GM23338 (cell line): ENCODE results near the gene CZIB.

Experiments
- CREB1 ChIP-seq: fragments of 250-450 bp; sonication (Bioruptor Pico); IDR thresholded peaks from 2 replicates; pipeline ENCODE4 v1.5.0; 2020; ENCODE audit warnings: low read depth, mild to moderate bottlenecking, moderate library complexity
- EZH2 ChIP-seq: fragments of 200-600 bp; sonication (generic); IDR thresholded peaks from one replicate; pipeline ENCODE4 v1.8.0; 2017; ENCODE audit warnings: antibody characterized with exemption, mild to moderate bottlenecking, low read depth; ENCODE audit not compliant: unreplicated experiment
- EZH2phosphoT487 ChIP-seq: fragments of 200-600 bp; sonication (generic); IDR thresholded peaks from one replicate; pipeline ENCODE4 v1.8.1; 2018; ENCODE audit warnings: antibody characterized with exemption; ENCODE audit not compliant: unreplicated experiment
- JUNB ChIP-seq: IDR thresholded peaks from one replicate; pipeline ENCODE4 v1.6.1; 2016; ENCODE audit warnings: antibody characterized with exemption; ENCODE audit not compliant: unreplicated experiment
- POLR2AphosphoS5 ChIP-seq: IDR thresholded peaks from 2 replicates; pipeline ENCODE4 v1.6.1; 2016; ENCODE audit warnings: antibody characterized with exemption, low read depth
- STAT1 ChIP-seq: IDR thresholded peaks from one replicate; pipeline ENCODE4 v1.6.1; 2016; ENCODE audit warnings: antibody characterized with exemption; ENCODE audit not compliant: unreplicated experiment
- ZNF331 ChIP-seq: fragments of 250-450 bp; sonication (Bioruptor Pico); IDR thresholded peaks from 2 replicates; pipeline ENCODE4 v1.5.0; 2020; ENCODE audit warnings: low read depth, mild to moderate bottlenecking, moderate library complexity
- TF ChIP-seq, protein P1 (sequence below), 2 experiments: fragments of 200-600 bp in 1 of 2; sonication (generic) in 1 of 2; conservative IDR thresholded peaks; 2 replicates each; pipeline versions ENCODE4 v1.5.1 to v1.6.1; 2016 to 2017; ENCODE audit warnings: antibody characterized with exemption in 2 of 2, low read depth in 2 of 2, mild to moderate bottlenecking in 2 of 2, moderate library complexity in 1 of 2
- TF ChIP-seq, protein P2 (sequence below): IDR thresholded peaks from one replicate; pipeline ENCODE4 v1.6.1; 2018; ENCODE audit warnings: antibody characterized with exemption; ENCODE audit not compliant: unreplicated experiment
- TF ChIP-seq, protein P3 (sequence below): IDR thresholded peaks from 2 replicates; pipeline ENCODE4 v1.6.1; 2016; ENCODE audit warnings: antibody characterized with exemption

DNA sequence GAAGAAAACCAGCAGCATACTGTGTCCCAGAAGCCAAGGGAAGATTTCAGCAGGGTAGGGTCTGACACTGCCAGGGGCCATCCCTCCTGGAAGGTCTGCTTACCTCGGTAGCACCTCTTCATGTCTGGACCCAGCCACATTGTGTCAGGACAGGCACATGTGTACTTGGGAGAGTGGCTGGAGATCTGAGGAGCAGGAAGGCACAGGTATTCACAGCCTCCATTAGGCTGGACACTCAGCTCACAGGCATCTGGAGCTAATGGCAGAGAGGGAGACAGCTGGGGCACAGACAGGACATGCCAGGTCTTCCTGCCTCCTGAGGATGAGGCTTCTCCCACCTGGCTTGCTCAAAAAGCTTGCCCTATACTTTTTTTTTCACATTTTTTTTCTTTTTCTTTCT is 37.8 kb upstream of the CZIB start:
- TF ChIP-seq, protein P1, sequence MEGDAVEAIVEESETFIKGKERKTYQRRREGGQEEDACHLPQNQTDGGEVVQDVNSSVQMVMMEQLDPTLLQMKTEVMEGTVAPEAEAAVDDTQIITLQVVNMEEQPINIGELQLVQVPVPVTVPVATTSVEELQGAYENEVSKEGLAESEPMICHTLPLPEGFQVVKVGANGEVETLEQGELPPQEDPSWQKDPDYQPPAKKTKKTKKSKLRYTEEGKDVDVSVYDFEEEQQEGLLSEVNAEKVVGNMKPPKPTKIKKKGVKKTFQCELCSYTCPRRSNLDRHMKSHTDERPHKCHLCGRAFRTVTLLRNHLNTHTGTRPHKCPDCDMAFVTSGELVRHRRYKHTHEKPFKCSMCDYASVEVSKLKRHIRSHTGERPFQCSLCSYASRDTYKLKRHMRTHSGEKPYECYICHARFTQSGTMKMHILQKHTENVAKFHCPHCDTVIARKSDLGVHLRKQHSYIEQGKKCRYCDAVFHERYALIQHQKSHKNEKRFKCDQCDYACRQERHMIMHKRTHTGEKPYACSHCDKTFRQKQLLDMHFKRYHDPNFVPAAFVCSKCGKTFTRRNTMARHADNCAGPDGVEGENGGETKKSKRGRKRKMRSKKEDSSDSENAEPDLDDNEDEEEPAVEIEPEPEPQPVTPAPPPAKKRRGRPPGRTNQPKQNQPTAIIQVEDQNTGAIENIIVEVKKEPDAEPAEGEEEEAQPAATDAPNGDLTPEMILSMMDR (conservative IDR thresholded peaks at IDR 0.05; ENCODE audit: low read depth in 2 of 2): no peak
- TF ChIP-seq, protein P2, sequence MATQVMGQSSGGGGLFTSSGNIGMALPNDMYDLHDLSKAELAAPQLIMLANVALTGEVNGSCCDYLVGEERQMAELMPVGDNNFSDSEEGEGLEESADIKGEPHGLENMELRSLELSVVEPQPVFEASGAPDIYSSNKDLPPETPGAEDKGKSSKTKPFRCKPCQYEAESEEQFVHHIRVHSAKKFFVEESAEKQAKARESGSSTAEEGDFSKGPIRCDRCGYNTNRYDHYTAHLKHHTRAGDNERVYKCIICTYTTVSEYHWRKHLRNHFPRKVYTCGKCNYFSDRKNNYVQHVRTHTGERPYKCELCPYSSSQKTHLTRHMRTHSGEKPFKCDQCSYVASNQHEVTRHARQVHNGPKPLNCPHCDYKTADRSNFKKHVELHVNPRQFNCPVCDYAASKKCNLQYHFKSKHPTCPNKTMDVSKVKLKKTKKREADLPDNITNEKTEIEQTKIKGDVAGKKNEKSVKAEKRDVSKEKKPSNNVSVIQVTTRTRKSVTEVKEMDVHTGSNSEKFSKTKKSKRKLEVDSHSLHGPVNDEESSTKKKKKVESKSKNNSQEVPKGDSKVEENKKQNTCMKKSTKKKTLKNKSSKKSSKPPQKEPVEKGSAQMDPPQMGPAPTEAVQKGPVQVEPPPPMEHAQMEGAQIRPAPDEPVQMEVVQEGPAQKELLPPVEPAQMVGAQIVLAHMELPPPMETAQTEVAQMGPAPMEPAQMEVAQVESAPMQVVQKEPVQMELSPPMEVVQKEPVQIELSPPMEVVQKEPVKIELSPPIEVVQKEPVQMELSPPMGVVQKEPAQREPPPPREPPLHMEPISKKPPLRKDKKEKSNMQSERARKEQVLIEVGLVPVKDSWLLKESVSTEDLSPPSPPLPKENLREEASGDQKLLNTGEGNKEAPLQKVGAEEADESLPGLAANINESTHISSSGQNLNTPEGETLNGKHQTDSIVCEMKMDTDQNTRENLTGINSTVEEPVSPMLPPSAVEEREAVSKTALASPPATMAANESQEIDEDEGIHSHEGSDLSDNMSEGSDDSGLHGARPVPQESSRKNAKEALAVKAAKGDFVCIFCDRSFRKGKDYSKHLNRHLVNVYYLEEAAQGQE: no peak
- no peak for TF ChIP-seq EZH2
- no peak for TF ChIP-seq POLR2AphosphoS5
- TF ChIP-seq CREB1 (CRISPR knock-in tag): no peak
- TF ChIP-seq, protein P3, sequence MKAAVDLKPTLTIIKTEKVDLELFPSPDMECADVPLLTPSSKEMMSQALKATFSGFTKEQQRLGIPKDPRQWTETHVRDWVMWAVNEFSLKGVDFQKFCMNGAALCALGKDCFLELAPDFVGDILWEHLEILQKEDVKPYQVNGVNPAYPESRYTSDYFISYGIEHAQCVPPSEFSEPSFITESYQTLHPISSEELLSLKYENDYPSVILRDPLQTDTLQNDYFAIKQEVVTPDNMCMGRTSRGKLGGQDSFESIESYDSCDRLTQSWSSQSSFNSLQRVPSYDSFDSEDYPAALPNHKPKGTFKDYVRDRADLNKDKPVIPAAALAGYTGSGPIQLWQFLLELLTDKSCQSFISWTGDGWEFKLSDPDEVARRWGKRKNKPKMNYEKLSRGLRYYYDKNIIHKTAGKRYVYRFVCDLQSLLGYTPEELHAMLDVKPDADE: no peak
- no peak for TF ChIP-seq JUNB
- no peak for TF ChIP-seq EZH2phosphoT487
- no peak for TF ChIP-seq ZNF331 (CRISPR knock-in tag)
- no peak for TF ChIP-seq STAT1
